ENCODE results near the gene CPA3. TPM values are rescaled to one million over a fixed set of nuclear protein-coding genes. Genes with fewer than 3 reads are reported as not detected.

The CPA3 gene
- total RNA-seq, 1 donor from 2014 or later: 3.3 TPM

Other genes starting within 250 kb of the CPA3 start
- 2.2 TPM for gene AGTR1, start 167.4 kb upstream of the CPA3 start, total RNA-seq
- not detected for gene CPB1, start 37.5 kb upstream of the CPA3 start, total RNA-seq
- 202 TPM for gene GYG1, start 126.2 kb downstream of the CPA3 start, total RNA-seq
- 26.1 TPM for gene HLTF, start 221.2 kb downstream of the CPA3 start, total RNA-seq